ENCODE measurements around the gene RNF114.
A peak's percentile ranks its signal among the peaks of the same experiment; 100 is the strongest.
"Not testable (repeated sequence)": the region's sequence is repeated elsewhere in the genome, so short reads cannot be mapped to it uniquely, and the experiment has no call there.

Gene RNF114

GRCh38 chr20:49928411-49929141, 7.6 kb upstream of the RNF114 start:
- DNase-seq (ENCODE audit: low read depth) = peak; percentile 44

GRCh38 chr20:49929142-49929494, 7.1 kb upstream of the RNF114 start:
- no peak for DNase-seq (ENCODE audit: low read depth)

- DNase-seq (ENCODE audit: low read depth) = no peak
Observed at GRCh38 chr20:49935746-49936152, 448 bp upstream of the RNF114 start.

GRCh38 chr20:49937027-49937929, 1.1 kb downstream of the RNF114 start:
- no peak for DNase-seq (ENCODE audit: low read depth)

- DNase-seq (ENCODE audit: low read depth) = no peak
Observed at GRCh38 chr20:49938173-49939163, 2.3 kb downstream of the RNF114 start.

GRCh38 chr20:49941456-49941855, 5.3 kb downstream of the RNF114 start:
- no peak for DNase-seq (ENCODE audit: low read depth)

GRCh38 chr20:49942303-49942702, 6.1 kb downstream of the RNF114 start:
- no peak for DNase-seq (ENCODE audit: low read depth)

GRCh38 chr20:49942942-49943341, 6.7 kb downstream of the RNF114 start:
- no peak for DNase-seq (ENCODE audit: low read depth)

- DNase-seq (ENCODE audit: low read depth) = no peak
Observed at GRCh38 chr20:49945306-49945700, 9.1 kb downstream of the RNF114 start.

- DNase-seq (ENCODE audit: low read depth) = no peak
Observed at GRCh38 chr20:49945701-49946477, 9.7 kb downstream of the RNF114 start.

GRCh38 chr20:49948178-49948577, 12.0 kb downstream of the RNF114 start:
- no peak for DNase-seq (ENCODE audit: low read depth)

- no peak for DNase-seq (ENCODE audit: low read depth)
Observed at GRCh38 chr20:49948809-49949507, 12.8 kb downstream of the RNF114 start.

GRCh38 chr20:49951151-49951550, 15.0 kb downstream of the RNF114 start:
- no peak for DNase-seq (ENCODE audit: low read depth)

GRCh38 chr20:49955167-49955566, 19.0 kb downstream of the RNF114 start:
- DNase-seq (ENCODE audit: low read depth) = no peak

- not testable (repeated sequence) for DNase-seq (ENCODE audit: low read depth)
Observed at GRCh38 chr20:49955830-49956396, 19.7 kb downstream of the RNF114 start.

GRCh38 chr20:49956689-49957088, 20.5 kb downstream of the RNF114 start:
- no peak for DNase-seq (ENCODE audit: low read depth)

- DNase-seq (ENCODE audit: low read depth) = not testable (repeated sequence)
Observed at GRCh38 chr20:49957089-49957938, 21.1 kb downstream of the RNF114 start.

GRCh38 chr20:49961413-49961812, 25.2 kb downstream of the RNF114 start:
- DNase-seq (ENCODE audit: low read depth) = no peak

Data from stimulated activated CD8-positive, alpha-beta memory T cell treated with anti-CD3 and anti-CD28 coated beads, Interleukin-15, amount 100 ng/mL, for 24 hours (primary cell).